GM19467 (cell line): ENCODE measurements around the gene PKP1.

Source experiments
- ATAC-seq: cut with Tn5 transposase; IDR thresholded peaks from one replicate; pipeline ENCODE4 v1.9.1; 2021; ENCODE audit warnings: mild to moderate bottlenecking, moderate library complexity; ENCODE audit not compliant: unreplicated experiment

The PKP1 gene

GRCh38 chr1:201364808-201365105 lies 81.5 kb downstream of the PKP1 start:
- no peak for ATAC-seq

DNA sequence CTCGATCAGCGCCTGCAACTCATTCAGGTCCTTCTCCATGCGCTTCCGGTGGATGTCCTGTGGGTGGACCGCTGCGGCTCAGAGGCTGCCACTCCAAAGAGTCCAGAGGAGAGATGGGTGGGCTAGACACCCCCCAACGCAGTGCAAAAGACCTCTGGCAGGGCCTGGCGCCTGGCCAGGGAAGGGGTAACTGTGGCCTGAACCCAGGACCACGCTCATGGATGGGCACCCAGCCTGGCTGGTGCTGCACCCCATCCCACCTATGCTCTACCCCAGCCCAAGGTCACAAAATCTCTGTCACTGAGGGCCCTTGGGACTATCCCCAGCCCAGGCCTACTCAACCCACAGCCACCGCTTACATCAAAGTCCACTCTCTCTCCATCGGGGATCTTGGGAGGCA lies 81.9 kb downstream of the PKP1 start:
- no peak for ATAC-seq

- ATAC-seq: no peak
Observed at GRCh38 chr1:201366696-201367095, 83.4 kb downstream of the PKP1 start.

DNA sequence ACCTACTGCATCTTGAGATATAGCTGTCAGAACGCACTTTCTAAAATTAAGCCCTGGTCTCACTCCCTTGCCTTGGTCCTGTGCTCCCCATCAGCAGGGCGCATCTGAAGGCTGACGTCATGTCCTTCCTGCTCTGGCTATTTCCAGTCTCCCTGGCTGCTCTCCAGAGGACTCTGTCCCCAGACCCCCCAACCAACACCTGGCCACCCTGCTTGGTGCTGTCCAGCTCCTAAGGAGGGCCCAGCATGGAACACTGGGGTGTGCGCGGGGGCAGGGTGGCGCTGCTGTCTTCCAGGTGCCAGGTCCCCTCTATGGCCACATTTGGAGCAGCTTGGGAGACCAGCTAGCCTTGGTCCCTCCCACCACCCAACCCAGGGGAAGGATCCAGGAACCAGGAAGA lies 85.9 kb downstream of the PKP1 start:
- ATAC-seq: no peak

DNA sequence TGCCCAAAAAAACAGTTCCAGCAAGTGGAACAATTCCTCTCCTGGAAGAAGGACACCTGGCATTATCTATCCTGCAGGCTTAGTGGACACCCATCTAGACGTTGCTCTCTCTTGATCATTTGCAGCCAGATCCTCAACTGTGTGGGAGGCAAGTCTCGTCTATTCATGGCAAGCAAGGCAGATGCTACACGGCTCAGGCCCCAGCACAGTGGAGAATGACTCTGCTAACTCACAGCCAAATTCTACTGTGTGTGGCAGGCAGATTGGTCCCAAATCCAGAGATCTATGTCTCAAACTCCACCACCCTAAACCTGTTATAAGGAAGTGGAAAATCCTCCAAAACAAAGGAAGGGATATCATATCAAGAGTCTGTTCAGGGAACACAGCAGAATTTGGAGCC lies 87.2 kb downstream of the PKP1 start:
- no peak for ATAC-seq

GRCh38 chr1:201371276-201371675 lies 88.0 kb downstream of the PKP1 start:
- ATAC-seq: no peak

DNA sequence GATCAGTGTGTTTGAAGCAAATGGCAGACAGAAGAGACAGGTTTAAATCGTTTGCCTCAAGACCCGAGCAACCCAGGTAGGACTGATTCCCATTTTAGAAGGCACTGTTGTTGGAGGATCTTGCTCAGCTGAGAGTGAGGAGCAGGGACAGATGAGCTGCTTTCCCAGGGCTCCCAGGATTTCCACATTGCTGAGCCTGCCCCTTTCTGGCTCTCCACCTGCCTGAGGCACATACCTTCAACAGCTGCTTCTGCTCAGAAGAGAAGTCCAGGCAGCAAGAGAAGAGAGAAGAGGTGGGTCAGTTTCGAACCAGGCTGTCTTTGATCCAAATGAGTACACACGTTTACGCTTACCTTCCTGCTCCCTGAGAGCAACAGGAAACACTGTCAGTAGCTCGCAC lies 88.5 kb downstream of the PKP1 start:
- no peak for ATAC-seq

GRCh38 chr1:201374364-201374763 lies 91.1 kb downstream of the PKP1 start:
- ATAC-seq: no peak

- no peak for ATAC-seq
Observed at GRCh38 chr1:201375169-201375568, 91.9 kb downstream of the PKP1 start.

DNA sequence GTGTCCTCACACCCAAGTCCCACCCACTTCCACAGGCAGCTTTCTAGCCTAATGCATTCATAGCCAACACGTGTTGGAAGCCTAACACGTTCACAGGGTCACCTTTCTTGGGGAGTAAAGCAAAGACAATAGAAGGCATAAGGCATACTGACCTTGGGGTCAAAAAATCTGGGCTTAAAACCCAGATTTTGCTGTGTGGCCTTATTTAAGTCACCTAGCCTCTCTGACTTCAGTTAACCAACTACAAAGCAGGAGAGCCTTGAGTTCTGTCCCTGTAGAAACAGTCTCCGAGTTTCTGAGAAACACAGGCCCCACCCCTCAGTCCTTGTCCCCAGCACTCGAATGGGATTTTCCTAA lies 92.8 kb downstream of the PKP1 start:
- no peak for ATAC-seq

- ATAC-seq: no peak
Observed at GRCh38 chr1:201376464-201377374, 93.4 kb downstream of the PKP1 start.

DNA sequence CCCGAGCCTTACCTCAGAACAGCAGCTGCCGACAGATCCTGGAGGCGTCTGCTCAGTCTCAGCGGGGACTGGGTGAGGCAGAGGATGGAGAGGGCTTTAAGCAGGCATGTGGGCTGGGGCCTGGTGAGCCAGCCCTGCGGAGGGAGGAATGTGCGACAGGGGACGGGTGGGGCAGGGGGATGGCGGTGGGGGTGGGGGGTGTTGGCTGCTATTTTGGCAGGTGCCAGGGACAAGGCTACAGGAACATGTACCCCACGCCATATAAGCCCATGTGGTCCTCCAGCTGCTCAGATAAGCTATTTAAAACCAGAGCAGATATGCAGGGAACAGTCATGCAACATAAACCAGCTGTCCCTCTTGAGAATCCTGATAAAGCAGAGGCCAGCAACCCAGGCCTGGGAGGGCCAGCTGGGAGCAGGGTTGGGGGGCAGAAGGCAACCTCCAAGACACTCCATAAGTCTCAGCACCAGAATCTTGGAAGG lies 94.3 kb downstream of the PKP1 start, which contains the start of gene TNNT2:
TNNT2 (minus strand) TSS at position 70 of the 482 bp plus-strand sequence. CDS start 4,426 bp downstream, outside the sequence.
- ATAC-seq: no peak

DNA sequence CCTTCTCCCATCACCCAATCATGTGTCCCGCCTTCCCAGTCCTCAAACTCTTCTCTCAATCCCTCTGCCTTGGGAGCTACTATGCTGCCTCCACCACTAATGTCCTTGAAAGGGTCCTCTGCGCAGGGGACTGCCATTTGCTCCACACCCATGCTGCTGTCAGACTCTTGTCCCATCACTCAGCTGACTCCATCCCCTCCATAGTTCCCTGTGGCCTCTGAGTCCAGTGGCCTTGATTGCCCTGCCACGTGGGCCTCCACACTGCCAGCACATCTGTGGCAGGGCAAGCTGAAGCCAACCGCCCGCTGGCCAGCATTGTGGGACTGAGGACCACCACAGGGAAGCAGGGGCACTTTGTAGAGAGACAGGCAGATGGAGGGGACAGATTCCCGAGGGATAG lies 95.5 kb downstream of the PKP1 start:
- no peak for ATAC-seq

DNA sequence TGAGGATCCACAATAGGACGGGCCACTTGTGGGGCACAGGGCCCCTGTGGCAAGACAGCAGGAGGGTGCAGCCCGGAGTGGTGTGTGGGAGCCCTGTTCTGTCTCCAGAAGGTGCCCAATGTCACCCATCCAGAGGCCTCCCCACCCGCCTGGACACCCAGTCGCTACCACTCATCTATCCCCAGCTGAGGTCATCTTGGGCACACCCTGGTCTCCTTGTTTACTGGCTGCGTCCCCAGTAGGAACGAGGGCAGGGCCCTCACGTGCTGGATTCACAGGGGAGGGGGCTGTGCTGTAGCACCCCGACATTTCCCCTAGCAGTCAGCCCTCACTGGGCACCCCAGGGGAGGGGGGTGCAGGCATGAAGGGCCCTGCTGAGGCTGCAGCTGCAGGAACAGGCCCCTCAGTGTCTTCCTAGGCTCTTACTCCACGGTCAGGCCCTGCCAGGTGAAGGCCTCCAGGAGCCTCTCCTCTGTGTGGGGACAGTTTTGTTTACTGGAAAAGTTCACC lies 96.5 kb downstream of the PKP1 start:
- no peak for ATAC-seq

- ATAC-seq: no peak
Observed at GRCh38 chr1:201381130-201381529, 97.8 kb downstream of the PKP1 start.
